HG02798 (cell line): ENCODE measurements around the gene LHFPL5.

Experiments used
- ATAC-seq: cut with Tn5 transposase; IDR thresholded peaks from one replicate; pipeline ENCODE4 v1.9.1; 2021; ENCODE audit warnings: mild to moderate bottlenecking; ENCODE audit not compliant: unreplicated experiment, poor library complexity

LHFPL5 gene

GRCh38 chr6:35804996-35805736 is at the start of gene LHFPL5:
Gene LHFPL5, plus strand, starts transcription at chr6:35805352. Its CDS starts 319 bp downstream, at chr6:35805671.
- no peak for ATAC-seq

- ATAC-seq = no peak
Observed at GRCh38 chr6:35757456-35758123, 47.6 kb upstream of the LHFPL5 start.

- ATAC-seq = no peak
Observed at GRCh38 chr6:35759426-35759825, 45.7 kb upstream of the LHFPL5 start.

- no peak for ATAC-seq
Observed at GRCh38 chr6:35765739-35766138, 39.4 kb upstream of the LHFPL5 start.

- no peak for ATAC-seq
Observed at GRCh38 chr6:35769211-35769610, 35.9 kb upstream of the LHFPL5 start.

- ATAC-seq = no peak
Observed at GRCh38 chr6:35771343-35771627, 33.9 kb upstream of the LHFPL5 start.

GRCh38 chr6:35774116-35774794 is 30.9 kb upstream of the LHFPL5 start:
- no peak for ATAC-seq

GRCh38 chr6:35775031-35775430 is 30.1 kb upstream of the LHFPL5 start:
- ATAC-seq = no peak

GRCh38 chr6:35776364-35777215 is 28.6 kb upstream of the LHFPL5 start, which contains the start of gene CLPSL2:
Gene CLPSL2, plus strand, starts transcription at chr6:35776598. Its CDS starts 21 bp downstream, at chr6:35776619.
- ATAC-seq = no peak

GRCh38 chr6:35777356-35778102 is 27.6 kb upstream of the LHFPL5 start:
- no peak for ATAC-seq

GRCh38 chr6:35778437-35778836 is 26.7 kb upstream of the LHFPL5 start:
- ATAC-seq = no peak

GRCh38 chr6:35780719-35781118 is 24.4 kb upstream of the LHFPL5 start, which contains the start of gene CLPSL1:
Gene CLPSL1, plus strand, starts transcription at chr6:35781019. Its CDS starts 92 bp downstream, at chr6:35781111.
- ATAC-seq = no peak

GRCh38 chr6:35781290-35781689 is 23.9 kb upstream of the LHFPL5 start:
- no peak for ATAC-seq

GRCh38 chr6:35782424-35782823 is 22.7 kb upstream of the LHFPL5 start:
- no peak for ATAC-seq

- ATAC-seq = no peak
Observed at GRCh38 chr6:35784200-35784599, 21.0 kb upstream of the LHFPL5 start.

GRCh38 chr6:35786272-35786671 is 18.9 kb upstream of the LHFPL5 start:
- ATAC-seq = no peak

- ATAC-seq = no peak
Observed at GRCh38 chr6:35786810-35787209, 18.3 kb upstream of the LHFPL5 start.

- ATAC-seq = no peak
Observed at GRCh38 chr6:35787266-35788218, 17.6 kb upstream of the LHFPL5 start.
